CD14-positive monocyte (primary cell): ENCODE data around the gene P2RX2. TPM values are rescaled to one million over a fixed set of nuclear protein-coding genes. Genes with fewer than 3 reads are reported as not detected.

Experiments
- DNase-seq, 3 donors: peaks; one replicate each; pipeline ENCODE4 v3.0.0-alpha.2; 2011 to 2022
- H2AFZ ChIP-seq: 2 replicates; pipeline ENCODE4 v1.6.0; 2012; ENCODE audit warnings: mild to moderate bottlenecking, low read depth, low read length, inconsistent platforms; ENCODE audit not compliant: insufficient read depth, poor library complexity, severe bottlenecking
- H3K27ac ChIP-seq, 2 donors: 1 replicate in 1 of 2; 2 replicates in 1 of 2; pipeline ENCODE4 v1.5.1; 2012 to 2013; ENCODE audit warnings: low read length in 2 of 2, control low read depth in 1 of 2, inconsistent platforms in 1 of 2, low read depth in 1 of 2, mild to moderate bottlenecking in 1 of 2
- H3K27me3 ChIP-seq, 2 donors: one replicate each; pipeline versions ENCODE4 v1.6.0 to v1.6.1; 2011 to 2013; ENCODE audit warnings: low read length in 2 of 2; ENCODE audit not compliant: control insufficient read depth in 2 of 2, insufficient read depth in 2 of 2
- H3K36me3 ChIP-seq, 2 donors: replicated peaks in 1 of 2; 1 replicate in 1 of 2; 2 replicates in 1 of 2; pipeline versions ENCODE4 v1.5.1 to v1.6.1; 2012 to 2013; ENCODE audit warnings: low read length in 2 of 2, control low read depth in 1 of 2, inconsistent platforms in 1 of 2, mild to moderate bottlenecking in 1 of 2; ENCODE audit not compliant: insufficient read depth in 2 of 2, control insufficient read depth in 1 of 2
- H3K4me1 ChIP-seq, 2 donors: 1 replicate in 1 of 2; 2 replicates in 1 of 2; pipeline versions ENCODE4 v1.5.1 to v1.6.1; 2012 to 2013; ENCODE audit warnings: low read length in 2 of 2, control low read depth in 1 of 2, inconsistent platforms in 1 of 2, mild to moderate bottlenecking in 1 of 2, moderate library complexity in 1 of 2; ENCODE audit not compliant: insufficient read depth in 2 of 2, control insufficient read depth in 1 of 2
- H3K4me2 ChIP-seq: replicated peaks from 2 replicates; pipeline ENCODE3; 2012; ENCODE audit warnings: low read length, moderate library complexity, mild to moderate bottlenecking; ENCODE audit not compliant: poor library complexity, severe bottlenecking; ENCODE audit errors: extremely low read depth
- H3K4me3 ChIP-seq, 3 experiments: fragments of 200-600 bp in 1 of 3; sonication (generic) in 1 of 3; replicated peaks in 1 of 3; 1 replicate in 2 of 3; 2 replicates in 1 of 3; pipeline ENCODE4 v1.5.1; 2011 to 2013; ENCODE audit warnings: low read length in 3 of 3, mild to moderate bottlenecking in 3 of 3, control low read depth in 2 of 3, low read depth in 2 of 3, inconsistent platforms in 1 of 3, moderate library complexity in 1 of 3
- H3K79me2 ChIP-seq: 2 replicates; pipeline ENCODE4 v1.6.0; 2012; ENCODE audit warnings: mild to moderate bottlenecking, control low read depth, inconsistent platforms, low read length, moderate library complexity; ENCODE audit not compliant: insufficient read depth
- H3K9ac ChIP-seq: 2 replicates; pipeline ENCODE4 v1.6.0; 2017; ENCODE audit warnings: low read length, mild to moderate bottlenecking; ENCODE audit not compliant: insufficient read depth, poor library complexity, severe bottlenecking
- H3K9me3 ChIP-seq, 2 donors: replicated peaks in 1 of 2; 1 replicate in 1 of 2; 2 replicates in 1 of 2; pipeline versions ENCODE4 v1.5.1 to v1.6.1; 2012 to 2013; ENCODE audit warnings: low read length in 2 of 2, control low read depth in 1 of 2; ENCODE audit not compliant: control insufficient read depth in 1 of 2, insufficient read depth in 1 of 2
- H4K20me1 ChIP-seq: 2 replicates; pipeline ENCODE4 v1.6.0; 2012; ENCODE audit warnings: mild to moderate bottlenecking, low read length, control low read depth, moderate library complexity; ENCODE audit not compliant: insufficient read depth
- H3K27ac Mint-ChIP-seq, 7 donors: one replicate each; pipeline ENCODE4 v1.8.0; 2020; ENCODE audit warnings: mild to moderate bottlenecking in 7 of 7, mixed read lengths in 7 of 7, moderate library complexity in 6 of 7, inconsistent platforms in 2 of 7
- H3K27me3 Mint-ChIP-seq, 3 donors: one replicate each; pipeline ENCODE4 v1.8.0; 2021 to 2022; ENCODE audit warnings: low read depth in 3 of 3, mild to moderate bottlenecking in 3 of 3, mixed read lengths in 3 of 3, moderate library complexity in 3 of 3, inconsistent platforms in 1 of 3
- H3K36me3 Mint-ChIP-seq, 2 donors: one replicate each; pipeline ENCODE4 v1.8.0; 2020; ENCODE audit warnings: mixed read lengths in 2 of 2, inconsistent platforms in 1 of 2, mild to moderate bottlenecking in 1 of 2
- H3K4me1 Mint-ChIP-seq: one replicate; pipeline ENCODE4 v1.8.0; 2020; ENCODE audit warnings: mild to moderate bottlenecking, mixed read lengths
- H3K4me3 Mint-ChIP-seq, 2 donors: one replicate each; pipeline ENCODE4 v1.8.0; 2020; ENCODE audit warnings: mild to moderate bottlenecking in 2 of 2, mixed read lengths in 2 of 2, moderate library complexity in 1 of 2
- H3K9me3 Mint-ChIP-seq, 7 donors: one replicate each; pipeline ENCODE4 v1.8.0; 2020 to 2022; ENCODE audit warnings: mixed read lengths in 7 of 7, mild to moderate bottlenecking in 6 of 7, moderate library complexity in 6 of 7, inconsistent platforms in 2 of 7
- WGBS: methylation state at CpG from one replicate; pipeline ENCODE4 v1.1.5; 2013; ENCODE audit warnings: missing lambda C conversion rate; ENCODE audit not compliant: insufficient coverage; 5-methylcytosine and 5-hydroxymethylcytosine counted together
- intact Hi-C, 2 donors: fragments of 100-400 bp; cut with micrococcal nuclease; formaldehyde crosslinking; loops; one replicate each; pipeline versions ENCODE4 v1.15.0 to v1.15.1; 2023
- polyA plus RNA-seq, 3 donors: library from polyadenylated mRNA; depleted of rRNA in 1 of 3; unstranded in 2 of 3; stranded (reverse) in 1 of 3; fragments of 300-500 nt in 2 of 3; fragments of >200 nt in 1 of 3; fragmentation: Illumina TruSeq in 2 of 3; gene quantifications; 1 replicate in 2 of 3; 2 replicates in 1 of 3; pipeline ENCODE4 v1.2.3, GENCODE V29; 2012 to 2021
- TF ChIP-seq, protein P1 (sequence below): fragments of 200-600 bp; IDR thresholded peaks from one replicate; pipeline ENCODE4 v1.8.0; 2022; ENCODE audit warnings: antibody characterized with exemption, mild to moderate bottlenecking

Gene P2RX2
- polyA plus RNA-seq, 3 donors = not detected

DNA sequence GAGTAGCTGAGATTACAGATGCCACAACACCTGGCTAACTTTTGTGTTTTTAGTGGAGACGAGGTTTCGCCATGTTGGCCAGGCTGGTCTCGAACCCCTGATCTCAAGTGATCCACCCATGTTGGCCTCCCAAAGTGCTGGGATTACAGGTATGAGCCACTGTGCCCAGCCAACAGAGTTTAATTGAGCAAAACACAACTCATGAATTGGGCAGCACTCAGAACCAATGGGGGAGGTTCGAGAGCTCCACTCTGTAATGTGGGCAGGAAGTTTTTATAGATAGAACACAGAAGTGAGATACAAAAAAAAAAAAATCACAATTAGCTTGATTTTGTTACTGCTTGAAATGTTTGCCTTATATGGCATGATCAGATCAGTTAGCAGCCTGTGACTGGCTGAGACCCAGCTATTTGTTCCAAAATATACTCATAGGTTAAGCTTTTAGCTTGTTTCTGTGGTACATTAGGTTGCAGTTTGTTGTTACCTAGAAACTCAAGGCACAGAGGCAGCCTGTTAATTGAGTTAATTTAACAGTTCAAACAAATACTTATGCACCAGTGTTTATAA lies 1.4 kb upstream of the P2RX2 start:
- H3K27me3 Mint-ChIP-seq = peaks cover 49 to 79% (median 57%) of the 10 kb centered on the region in 3 donors
- Histone ChIP-seq H3K36me3 (no peaks in the 10 kb centered on the region), H3K27ac (no peak overlapping the region), H3K4me1 (no peaks in the 10 kb centered on the region), H3K79me2 (no peaks in the 10 kb centered on the region), H3K9me3 (peaks cover 26 to 29% of the 10 kb centered on the region in 2 donors), H2AFZ (no peak overlapping the region), H3K9ac (no peak overlapping the region), H3K27me3 (peaks cover 18 to 57% of the 10 kb centered on the region in 2 donors), H4K20me1 (no peaks in the 10 kb centered on the region), H3K4me3 (no peak overlapping the region), H3K4me2 (no peak overlapping the region)
- H3K9me3 Mint-ChIP-seq = peaks cover 17 to 36% (median 27%) of the 10 kb centered on the region in 7 donors
- peaks cover 7% of the 10 kb centered on the region for H3K4me1 Mint-ChIP-seq
- TF ChIP-seq, protein P1, sequence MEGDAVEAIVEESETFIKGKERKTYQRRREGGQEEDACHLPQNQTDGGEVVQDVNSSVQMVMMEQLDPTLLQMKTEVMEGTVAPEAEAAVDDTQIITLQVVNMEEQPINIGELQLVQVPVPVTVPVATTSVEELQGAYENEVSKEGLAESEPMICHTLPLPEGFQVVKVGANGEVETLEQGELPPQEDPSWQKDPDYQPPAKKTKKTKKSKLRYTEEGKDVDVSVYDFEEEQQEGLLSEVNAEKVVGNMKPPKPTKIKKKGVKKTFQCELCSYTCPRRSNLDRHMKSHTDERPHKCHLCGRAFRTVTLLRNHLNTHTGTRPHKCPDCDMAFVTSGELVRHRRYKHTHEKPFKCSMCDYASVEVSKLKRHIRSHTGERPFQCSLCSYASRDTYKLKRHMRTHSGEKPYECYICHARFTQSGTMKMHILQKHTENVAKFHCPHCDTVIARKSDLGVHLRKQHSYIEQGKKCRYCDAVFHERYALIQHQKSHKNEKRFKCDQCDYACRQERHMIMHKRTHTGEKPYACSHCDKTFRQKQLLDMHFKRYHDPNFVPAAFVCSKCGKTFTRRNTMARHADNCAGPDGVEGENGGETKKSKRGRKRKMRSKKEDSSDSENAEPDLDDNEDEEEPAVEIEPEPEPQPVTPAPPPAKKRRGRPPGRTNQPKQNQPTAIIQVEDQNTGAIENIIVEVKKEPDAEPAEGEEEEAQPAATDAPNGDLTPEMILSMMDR = no peak
- no peak for DNase-seq
- H3K27ac Mint-ChIP-seq = no peak overlapping the region
- WGBS = 100% methylated on average over 3 of the region's 4 CpGs
- intact Hi-C loops = loop anchor here in 1 of 2 donors (5.0 kb wide), 2 partner anchors 200 to 465 kb away; no protein-coding TSS in a partner anchor
- peak overlapping the region in 1 of 2 donors; percentile 89 for H3K4me3 Mint-ChIP-seq
- H3K36me3 Mint-ChIP-seq = peaks cover 8 to 10% of the 10 kb centered on the region in 2 donors

DNA sequence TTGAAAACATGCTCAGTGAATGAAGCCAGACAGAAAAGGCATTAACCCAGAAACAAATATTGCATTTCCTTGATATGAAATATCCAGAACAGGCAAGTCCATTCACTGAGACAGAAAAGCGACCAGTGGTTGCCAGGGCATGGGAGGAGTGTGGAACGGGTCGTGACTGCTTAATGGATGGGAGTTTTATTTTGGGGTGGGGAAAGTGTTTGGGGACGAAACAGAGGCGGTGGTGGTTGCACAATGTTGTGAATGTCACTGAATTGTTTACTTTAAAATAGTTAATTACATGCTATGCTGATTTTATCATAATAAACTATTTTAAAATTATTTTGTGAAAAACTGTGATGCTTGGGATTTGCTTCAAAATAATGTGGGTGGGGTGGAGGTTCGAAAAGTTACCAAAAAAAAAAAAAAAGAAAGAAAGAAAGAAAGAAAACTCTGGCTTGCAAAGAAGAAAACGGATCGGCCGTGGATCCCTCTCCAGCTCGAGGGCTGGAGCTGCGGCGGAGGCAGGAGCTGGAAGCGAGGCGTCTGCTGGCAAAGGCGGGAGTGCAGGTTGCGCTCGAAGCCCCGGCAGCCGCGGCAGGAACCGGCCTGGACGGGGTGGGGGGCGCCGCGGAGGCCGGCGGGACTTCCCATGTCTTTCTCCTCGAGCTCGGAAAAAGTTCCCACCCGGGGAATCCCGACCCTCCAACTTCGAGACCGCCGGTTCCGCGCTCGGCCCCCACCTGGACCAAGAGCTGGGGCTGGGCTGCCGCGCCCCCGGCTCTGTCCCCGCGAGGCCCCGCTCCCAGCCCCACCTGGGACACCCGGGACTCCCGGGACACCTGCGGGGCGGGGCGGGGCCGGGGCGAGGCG lies 524 bp upstream of the P2RX2 start:
- Histone ChIP-seq H3K4me3 (no peak overlapping the region), H4K20me1 (no peaks in the 10 kb centered on the region), H3K4me2 (no peak overlapping the region), H3K27me3 (peaks cover 18 to 57% of the 10 kb centered on the region in 2 donors), H3K9me3 (peaks cover 26 to 29% of the 10 kb centered on the region in 2 donors), H3K9ac (no peak overlapping the region), H3K27ac (no peak overlapping the region), H2AFZ (no peak overlapping the region), H3K4me1 (no peaks in the 10 kb centered on the region), H3K79me2 (no peaks in the 10 kb centered on the region), H3K36me3 (no peaks in the 10 kb centered on the region)
- WGBS = 11% methylated on average over 47 of the region's 51 CpGs
- peaks cover 17 to 38% (median 27%) of the 10 kb centered on the region in 7 donors for H3K9me3 Mint-ChIP-seq
- TF ChIP-seq, protein P1 = no peak
- intact Hi-C loops = loop anchor here in 1 of 2 donors (5.0 kb wide), 2 partner anchors 201 to 466 kb away; no protein-coding TSS in a partner anchor
- peaks cover 8 to 10% of the 10 kb centered on the region in 2 donors for H3K36me3 Mint-ChIP-seq
- H3K27ac Mint-ChIP-seq = no peak overlapping the region
- H3K4me1 Mint-ChIP-seq = peaks cover 7% of the 10 kb centered on the region
- H3K4me3 Mint-ChIP-seq = peak overlapping the region in 1 of 2 donors; percentile 89
- H3K27me3 Mint-ChIP-seq = peaks cover 45 to 76% (median 57%) of the 10 kb centered on the region in 3 donors
- no peak for DNase-seq
